ENCODE measurements around the gene C1orf167.

GRCh38 chr1:11746092-11746491, 15.9 kb upstream of the C1orf167 start:
- no peak for TF ChIP-seq CTCF (CRISPR knock-in tag; IDR thresholded peaks at IDR 0.05)
- TF ChIP-seq ZNF263 (CRISPR knock-in tag; IDR thresholded peaks at IDR 0.05) = no peak
- TF ChIP-seq SAFB2 (CRISPR knock-in tag; IDR thresholded peaks at IDR 0.05; ENCODE audit: borderline replicate concordance, low read depth) = no peak
- no peak for TF ChIP-seq YEATS4 (CRISPR knock-in tag; IDR thresholded peaks at IDR 0.05; ENCODE audit: borderline replicate concordance)
- TF ChIP-seq POLR2AphosphoS2 (IDR thresholded peaks at IDR 0.05; ENCODE audit: low read depth, low read length) = no peak
- no peak for TF ChIP-seq RAD21 (CRISPR knock-in tag; IDR thresholded peaks at IDR 0.05)
- no peak for TF ChIP-seq ZNF83 (CRISPR knock-in tag; IDR thresholded peaks at IDR 0.05; ENCODE audit: borderline replicate concordance)
- TF ChIP-seq ZNF678 (CRISPR knock-in tag; IDR thresholded peaks at IDR 0.05) = no peak
- TF ChIP-seq ZKSCAN1 (IDR thresholded peaks at IDR 0.05; ENCODE audit: low read length) = no peak
- TF ChIP-seq POLR2A (IDR thresholded peaks at IDR 0.05; ENCODE audit: insufficient read depth in 1 of 2, low read depth in 2 of 2, low read length in 2 of 2) = no peak

Measured in HepG2 (cell line).